ENCODE data around the gene TMEM120B.

Gene TMEM120B

GRCh38 chr12:121806009-121806545 lies 93.5 kb downstream of the TMEM120B start:
- no peak for DNase-seq

- DNase-seq: no peak
These were observed 94.2 kb downstream of the TMEM120B start for GRCh38 chr12:121806546-121807423.

GRCh38 chr12:121807642-121808347 lies 95.2 kb downstream of the TMEM120B start:
- no peak for DNase-seq

- DNase-seq: no peak
These were observed 96.1 kb downstream of the TMEM120B start for GRCh38 chr12:121808623-121809022.

DNA sequence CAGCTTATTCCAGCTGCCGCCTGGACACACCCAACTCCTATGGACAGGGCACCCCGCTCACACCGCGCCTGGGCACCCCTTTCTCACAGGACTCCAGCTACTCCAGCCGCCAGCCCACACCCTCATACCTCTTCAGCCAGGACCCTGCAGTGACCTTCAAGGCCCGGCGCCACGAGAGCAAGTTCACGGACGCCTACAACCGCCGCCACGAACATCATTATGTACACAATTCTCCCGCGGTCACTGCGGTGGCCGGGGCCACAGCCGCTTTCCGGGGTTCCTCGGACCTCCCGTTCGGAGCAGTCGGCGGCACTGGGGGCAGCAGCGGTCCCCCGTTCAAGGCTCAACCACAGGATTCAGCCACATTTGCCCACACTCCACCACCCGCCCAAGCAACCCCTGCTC lies 97.2 kb downstream of the TMEM120B start:
- DNase-seq: no peak

- no peak for DNase-seq
These were observed 97.8 kb downstream of the TMEM120B start for GRCh38 chr12:121810234-121810817.

DNA sequence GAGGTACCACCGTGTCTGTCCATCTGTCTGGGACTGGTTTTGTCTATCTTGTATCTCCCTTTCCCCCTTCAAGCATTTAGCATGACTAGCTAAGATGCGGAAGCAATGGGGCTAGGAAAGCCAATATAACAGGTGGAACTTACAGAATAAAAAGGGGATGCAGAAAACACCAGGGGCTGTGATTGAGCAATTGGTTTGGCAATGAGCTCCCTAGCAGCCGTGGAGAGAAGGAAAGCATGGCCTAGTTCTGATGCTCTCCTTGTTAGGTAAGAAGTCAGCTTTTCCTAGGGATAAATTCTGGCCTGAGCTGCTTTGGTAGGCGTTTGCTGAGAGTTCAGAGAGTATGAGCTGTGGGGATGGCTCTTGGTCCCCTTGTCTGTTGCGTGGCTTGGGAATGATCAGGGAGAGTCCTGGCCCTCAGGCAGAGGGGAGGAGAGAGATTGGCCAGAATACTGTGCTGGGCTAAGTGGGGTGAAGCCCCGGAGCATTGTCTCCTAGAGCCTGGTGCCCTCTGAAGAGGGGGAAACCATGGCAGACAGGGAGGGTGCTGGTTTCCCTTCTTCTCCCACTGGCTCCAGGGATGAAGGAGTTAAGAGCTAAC lies 98.4 kb downstream of the TMEM120B start:
- no peak for DNase-seq

- peak; percentile 35 to 65 (median 48) for DNase-seq
These were observed 99.1 kb downstream of the TMEM120B start for GRCh38 chr12:121811434-121812319.

DNA sequence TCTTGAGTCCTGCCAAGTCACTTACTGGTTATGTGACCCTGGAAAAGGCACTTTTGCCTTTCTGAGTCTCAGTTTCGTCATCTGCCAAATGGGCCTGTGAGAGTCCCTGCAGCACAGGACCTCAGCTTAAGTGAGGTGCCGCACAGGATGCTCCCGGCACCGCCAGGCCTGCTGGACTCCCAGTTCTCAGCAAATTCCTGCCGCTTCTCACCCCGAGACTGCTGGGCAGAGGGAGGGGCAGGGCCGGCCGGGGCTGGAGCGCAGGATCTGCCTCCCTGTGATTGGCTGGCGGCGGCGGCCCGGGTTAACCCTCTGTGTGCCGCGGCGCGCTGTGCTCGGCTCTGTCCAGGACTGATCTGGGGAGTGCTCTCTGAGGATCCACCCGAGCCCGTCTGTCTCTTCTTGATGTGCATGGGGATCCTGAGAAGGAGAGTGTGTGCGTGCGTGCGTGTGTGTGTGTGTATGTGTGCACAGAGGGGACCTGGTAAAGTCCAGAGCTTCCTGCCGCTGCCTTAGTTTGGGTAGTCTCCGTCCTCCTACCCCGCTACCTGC lies 99.8 kb downstream of the TMEM120B start:
- DNase-seq: no peak

GRCh38 chr12:121812921-121813896 lies 100.7 kb downstream of the TMEM120B start:
- no peak for DNase-seq

DNA sequence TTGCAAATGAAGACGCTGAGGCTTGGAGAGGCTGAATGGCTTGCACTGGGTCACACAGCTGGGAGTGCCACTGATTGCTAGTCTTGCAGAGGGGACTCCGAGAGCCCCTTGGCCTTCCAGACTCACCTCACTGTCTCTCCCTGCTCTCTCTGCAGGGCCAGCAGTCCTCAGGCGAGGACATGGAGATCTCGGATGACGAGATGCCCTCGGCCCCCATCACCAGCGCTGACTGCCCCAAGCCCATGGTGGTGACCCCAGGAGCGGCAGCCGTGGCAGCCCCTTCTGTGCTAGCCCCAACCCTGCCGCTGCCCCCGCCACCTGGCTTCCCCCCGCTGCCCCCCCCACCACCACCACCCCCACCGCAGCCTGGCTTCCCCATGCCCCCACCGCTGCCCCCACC lies 101.4 kb downstream of the TMEM120B start:
- DNase-seq: no peak

DNA sequence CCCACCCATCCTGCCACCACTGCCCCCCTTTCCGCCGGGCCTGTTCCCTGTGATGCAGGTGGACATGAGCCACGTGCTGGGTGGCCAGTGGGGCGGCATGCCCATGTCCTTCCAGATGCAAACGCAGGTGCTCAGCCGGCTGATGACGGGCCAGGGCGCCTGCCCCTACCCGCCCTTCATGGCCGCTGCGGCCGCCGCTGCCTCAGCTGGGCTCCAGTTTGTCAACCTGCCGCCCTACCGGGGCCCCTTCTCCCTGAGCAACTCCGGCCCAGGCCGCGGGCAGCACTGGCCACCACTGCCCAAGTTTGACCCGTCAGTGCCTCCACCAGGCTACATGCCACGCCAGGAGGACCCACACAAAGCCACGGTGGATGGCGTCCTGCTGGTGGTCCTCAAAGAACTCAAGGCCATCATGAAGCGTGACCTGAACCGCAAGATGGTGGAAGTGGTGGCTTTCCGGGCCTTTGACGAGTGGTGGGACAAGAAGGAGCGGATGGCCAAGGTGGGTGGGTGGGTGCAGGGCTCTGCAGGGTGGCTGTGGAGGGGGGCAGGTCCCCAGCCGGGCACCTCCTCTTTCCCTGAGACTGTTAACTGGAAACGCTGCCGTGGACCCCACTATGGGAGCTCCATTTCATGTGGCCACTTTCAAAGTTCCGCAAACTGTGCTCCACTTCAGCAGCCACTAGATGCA lies 102.0 kb downstream of the TMEM120B start:
- no peak for DNase-seq

- no peak for DNase-seq
These were observed 102.7 kb downstream of the TMEM120B start for GRCh38 chr12:121815263-121815662.

DNA sequence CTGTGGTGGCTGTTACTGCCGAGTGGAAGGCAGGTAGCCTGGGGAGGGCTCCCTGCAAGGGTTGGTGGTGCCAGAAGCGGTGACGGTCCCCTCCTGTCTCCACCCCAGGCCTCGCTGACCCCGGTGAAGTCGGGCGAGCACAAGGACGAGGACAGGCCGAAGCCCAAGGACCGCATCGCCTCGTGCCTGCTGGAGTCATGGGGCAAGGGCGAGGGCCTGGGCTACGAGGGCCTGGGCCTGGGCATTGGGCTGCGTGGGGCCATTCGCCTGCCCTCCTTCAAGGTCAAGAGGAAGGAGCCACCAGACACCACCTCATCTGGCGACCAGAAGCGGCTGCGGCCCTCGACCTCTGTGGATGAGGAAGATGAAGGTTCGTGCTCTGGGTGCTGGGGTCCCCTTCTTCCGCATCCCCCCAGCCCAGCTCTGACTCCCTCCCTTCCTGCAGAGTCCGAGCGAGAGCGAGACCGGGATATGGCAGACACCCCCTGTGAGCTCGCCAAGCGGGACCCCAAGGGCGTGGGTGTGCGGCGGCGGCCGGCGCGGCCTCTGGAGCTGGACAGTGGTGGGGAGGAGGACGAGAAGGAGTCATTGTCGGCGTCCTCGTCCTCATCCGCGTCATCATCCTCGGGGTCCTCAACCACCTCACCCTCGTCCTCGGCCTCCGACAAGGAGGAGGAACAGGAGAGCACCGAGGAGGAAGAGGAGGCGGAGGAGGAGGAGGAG lies 104.5 kb downstream of the TMEM120B start:
- no peak for DNase-seq

DNA sequence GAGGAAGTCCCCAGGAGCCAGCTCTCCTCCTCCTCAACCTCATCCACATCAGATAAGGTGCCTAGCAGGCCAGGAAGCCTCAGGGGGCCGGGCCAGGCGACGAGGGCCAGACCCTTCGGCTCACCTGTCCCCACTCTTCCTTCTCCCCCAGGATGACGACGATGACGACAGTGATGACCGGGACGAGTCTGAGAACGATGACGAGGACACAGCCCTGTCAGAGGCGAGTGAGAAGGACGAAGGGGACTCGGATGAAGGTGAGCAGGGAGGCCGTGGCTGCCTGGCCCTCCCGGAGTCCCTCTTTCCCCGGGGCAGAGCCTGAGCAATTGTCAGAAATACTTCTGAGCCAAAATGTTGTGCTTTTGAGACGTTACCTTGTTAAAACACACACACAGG lies 105.1 kb downstream of the TMEM120B start:
- no peak for DNase-seq

GRCh38 chr12:121819212-121819949 lies 106.8 kb downstream of the TMEM120B start:
- no peak for DNase-seq

DNA sequence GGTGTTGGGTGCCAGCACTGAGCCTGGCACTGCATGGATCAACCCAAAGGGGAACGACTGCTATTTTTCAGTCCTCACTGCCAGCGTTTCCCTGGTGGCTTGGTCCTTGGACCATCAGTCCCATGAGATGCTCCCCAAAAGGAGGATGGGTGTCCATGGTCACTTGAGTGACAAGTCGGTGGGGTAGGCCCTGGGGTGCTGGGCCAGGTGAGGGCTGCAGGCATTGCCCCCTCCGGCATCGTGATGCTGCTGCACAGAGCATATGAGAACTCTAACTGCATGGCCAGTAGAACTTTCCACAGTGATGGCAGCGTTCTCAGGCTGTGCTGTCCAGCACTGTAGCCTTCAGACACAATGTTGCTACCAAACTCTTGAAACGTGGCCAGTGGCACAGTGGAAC lies 107.5 kb downstream of the TMEM120B start:
- no peak for DNase-seq

DNA sequence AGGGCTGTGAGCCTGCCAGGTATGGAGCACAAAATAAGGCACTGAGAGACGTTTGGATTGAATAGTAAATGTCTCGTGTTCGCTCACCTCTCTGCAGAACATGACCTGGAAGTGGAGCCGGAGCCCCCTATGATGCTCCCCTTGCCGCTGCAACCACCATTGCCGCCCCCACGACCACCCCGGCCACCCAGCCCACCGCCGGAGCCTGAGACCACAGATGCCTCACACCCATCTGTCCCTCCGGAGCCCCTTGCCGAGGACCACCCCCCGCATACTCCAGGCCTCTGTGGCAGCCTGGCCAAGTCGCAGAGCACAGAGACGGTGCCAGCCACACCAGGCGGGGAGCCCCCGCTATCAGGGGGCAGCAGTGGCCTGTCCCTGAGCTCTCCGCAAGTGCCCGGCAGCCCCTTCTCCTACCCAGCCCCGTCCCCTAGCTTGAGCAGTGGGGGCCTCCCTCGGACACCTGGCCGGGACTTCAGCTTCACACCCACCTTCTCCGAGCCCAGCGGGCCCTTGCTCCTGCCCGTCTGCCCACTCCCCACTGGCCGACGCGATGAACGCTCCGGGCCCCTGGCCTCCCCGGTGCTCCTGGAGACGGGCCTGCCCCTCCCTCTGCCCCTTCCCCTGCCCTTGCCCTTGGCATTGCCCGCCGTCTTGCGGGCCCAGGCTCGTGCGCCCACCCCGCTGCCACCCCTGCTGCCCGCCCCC lies 110.0 kb downstream of the TMEM120B start:
- DNase-seq: no peak

Measured in activated CD4-positive, CD25-positive, alpha-beta regulatory T cell (primary cell).